SK-N-SH treated with all-trans-retinoic acid at 6 μM for 48 hours (cell line): ENCODE data around the gene NEK10.

Source experiments
- ATAC-seq: fragments of 200-7000 bp; cut with Tn5 transposase; 3 replicates; pipeline ENCODE4 v1.9.1; 2020; ENCODE audit warnings: mild to moderate bottlenecking, moderate library complexity
- ARNTL ChIP-seq: fragments of 450-650 bp; formaldehyde crosslinking; IDR thresholded peaks from 2 replicates; pipeline ENCODE4 v1.5.0; 2020; ENCODE audit warnings: low read depth, mild to moderate bottlenecking, moderate library complexity, borderline replicate concordance
- BACH2 ChIP-seq: fragments of 250-450 bp; sonication (Bioruptor Pico); IDR thresholded peaks from 2 replicates; pipeline ENCODE4 v1.9.0; 2021; ENCODE audit warnings: mild to moderate bottlenecking, borderline replicate concordance
- CSDC2 ChIP-seq: fragments of 250-450 bp; sonication (Bioruptor Pico); IDR thresholded peaks from 2 replicates; pipeline ENCODE4 v1.5.0; 2020; ENCODE audit warnings: mild to moderate bottlenecking, moderate library complexity
- CSRNP3 ChIP-seq: fragments of 250-450 bp; sonication (Bioruptor Pico); IDR thresholded peaks from 2 replicates; pipeline ENCODE4 v1.5.1; 2021; ENCODE audit warnings: mild to moderate bottlenecking, moderate library complexity
- ESRRG ChIP-seq: fragments of 250-450 bp; sonication (Bioruptor Pico); IDR thresholded peaks from 2 replicates; pipeline ENCODE4 v1.6.1; 2021; ENCODE audit warnings: mild to moderate bottlenecking
- ISL1 ChIP-seq: fragments of 250-450 bp; sonication (Bioruptor Pico); IDR thresholded peaks from 2 replicates; pipeline ENCODE4 v2.1.2; 2022; ENCODE audit warnings: mild to moderate bottlenecking, moderate library complexity
- OSR1 ChIP-seq: fragments of 250-450 bp; sonication (Bioruptor Pico); IDR thresholded peaks from 2 replicates; pipeline ENCODE4 v1.8.0; 2022; ENCODE audit warnings: moderate library complexity, mild to moderate bottlenecking, inconsistent platforms
- PATZ1 ChIP-seq: fragments of 250-450 bp; sonication (Bioruptor Pico); IDR thresholded peaks from 2 replicates; pipeline ENCODE4 v1.8.0; 2020; ENCODE audit warnings: mild to moderate bottlenecking, moderate library complexity, borderline replicate concordance
- POU6F1 ChIP-seq: fragments of 250-450 bp; sonication (Bioruptor Pico); IDR thresholded peaks from 2 replicates; pipeline ENCODE4 v1.8.0; 2021; ENCODE audit warnings: low read depth, mild to moderate bottlenecking, moderate library complexity, borderline replicate concordance
- PPARA ChIP-seq: fragments of 250-450 bp; sonication (Bioruptor Pico); IDR thresholded peaks from 2 replicates; pipeline ENCODE4 v1.5.0; 2020; ENCODE audit warnings: mild to moderate bottlenecking, borderline replicate concordance
- RARB ChIP-seq: fragments of 250-450 bp; sonication (Bioruptor Pico); IDR thresholded peaks from 2 replicates; pipeline ENCODE4 v1.8.0; 2021; ENCODE audit warnings: mild to moderate bottlenecking, moderate library complexity
- SNAI2 ChIP-seq: fragments of 250-450 bp; sonication (Bioruptor Pico); IDR thresholded peaks from 2 replicates; pipeline ENCODE4 v1.5.0; 2020; ENCODE audit warnings: mild to moderate bottlenecking, moderate library complexity
- TCF4 ChIP-seq: fragments of 250-450 bp; sonication (Bioruptor Pico); IDR thresholded peaks from 2 replicates; pipeline ENCODE4 v1.8.0; 2021; ENCODE audit warnings: mild to moderate bottlenecking, moderate library complexity, borderline replicate concordance
- TOX ChIP-seq: fragments of 250-450 bp; sonication (Bioruptor Pico); IDR thresholded peaks from 2 replicates; pipeline ENCODE4 v1.8.0; 2021; ENCODE audit warnings: mild to moderate bottlenecking, moderate library complexity, borderline replicate concordance
- ZC3H10 ChIP-seq: fragments of 250-450 bp; sonication (Bioruptor Pico); IDR thresholded peaks from 2 replicates; pipeline ENCODE4 v1.5.1; 2021; ENCODE audit warnings: mild to moderate bottlenecking, moderate library complexity
- ZFP3 ChIP-seq: fragments of 250-450 bp; sonication (Bioruptor Pico); IDR thresholded peaks from 2 replicates; pipeline ENCODE4 v1.5.0; 2020; ENCODE audit warnings: mild to moderate bottlenecking, moderate library complexity
- ZFP30 ChIP-seq: fragments of 450-650 bp; formaldehyde crosslinking; IDR thresholded peaks from 2 replicates; pipeline ENCODE4 v1.5.0; 2022; ENCODE audit warnings: mild to moderate bottlenecking, moderate library complexity
- ZNF565 ChIP-seq: fragments of 450-650 bp; formaldehyde crosslinking; conservative IDR thresholded peaks from 2 replicates; pipeline ENCODE4 v1.5.0; 2020; ENCODE audit warnings: low read depth, mild to moderate bottlenecking, moderate library complexity
- ZNF8 ChIP-seq: fragments of 450-650 bp; formaldehyde crosslinking; IDR thresholded peaks from 2 replicates; pipeline ENCODE4 v1.5.0; 2020; ENCODE audit warnings: mild to moderate bottlenecking, moderate library complexity
- TF ChIP-seq, protein P1 (sequence below): fragments of 250-450 bp; sonication (Bioruptor Pico); IDR thresholded peaks from 2 replicates; pipeline ENCODE4 v1.5.1; 2020; ENCODE audit warnings: low read depth, mild to moderate bottlenecking, moderate library complexity
- TF ChIP-seq, protein P2 (sequence below): fragments of 250-450 bp; sonication (Bioruptor Pico); IDR thresholded peaks from 2 replicates; pipeline ENCODE4 v1.5.0; 2020; ENCODE audit warnings: mild to moderate bottlenecking, moderate library complexity

NEK10 gene

GRCh38 chr3:27322634-27323033, 46.5 kb downstream of the NEK10 start:
- ATAC-seq = no peak
- TF ChIP-seq, protein P1, sequence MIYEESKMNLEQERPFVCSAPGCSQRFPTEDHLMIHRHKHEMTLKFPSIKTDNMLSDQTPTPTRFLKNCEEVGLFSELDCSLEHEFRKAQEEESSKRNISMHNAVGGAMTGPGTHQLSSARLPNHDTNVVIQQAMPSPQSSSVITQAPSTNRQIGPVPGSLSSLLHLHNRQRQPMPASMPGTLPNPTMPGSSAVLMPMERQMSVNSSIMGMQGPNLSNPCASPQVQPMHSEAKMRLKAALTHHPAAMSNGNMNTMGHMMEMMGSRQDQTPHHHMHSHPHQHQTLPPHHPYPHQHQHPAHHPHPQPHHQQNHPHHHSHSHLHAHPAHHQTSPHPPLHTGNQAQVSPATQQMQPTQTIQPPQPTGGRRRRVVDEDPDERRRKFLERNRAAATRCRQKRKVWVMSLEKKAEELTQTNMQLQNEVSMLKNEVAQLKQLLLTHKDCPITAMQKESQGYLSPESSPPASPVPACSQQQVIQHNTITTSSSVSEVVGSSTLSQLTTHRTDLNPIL (CRISPR knock-in tag) = no peak
- no peak for TF ChIP-seq ZNF8 (CRISPR knock-in tag)
- no peak for TF ChIP-seq ISL1 (CRISPR knock-in tag)
- no peak for TF ChIP-seq TOX (CRISPR knock-in tag)
- no peak for TF ChIP-seq ZFP30
- TF ChIP-seq, protein P2, sequence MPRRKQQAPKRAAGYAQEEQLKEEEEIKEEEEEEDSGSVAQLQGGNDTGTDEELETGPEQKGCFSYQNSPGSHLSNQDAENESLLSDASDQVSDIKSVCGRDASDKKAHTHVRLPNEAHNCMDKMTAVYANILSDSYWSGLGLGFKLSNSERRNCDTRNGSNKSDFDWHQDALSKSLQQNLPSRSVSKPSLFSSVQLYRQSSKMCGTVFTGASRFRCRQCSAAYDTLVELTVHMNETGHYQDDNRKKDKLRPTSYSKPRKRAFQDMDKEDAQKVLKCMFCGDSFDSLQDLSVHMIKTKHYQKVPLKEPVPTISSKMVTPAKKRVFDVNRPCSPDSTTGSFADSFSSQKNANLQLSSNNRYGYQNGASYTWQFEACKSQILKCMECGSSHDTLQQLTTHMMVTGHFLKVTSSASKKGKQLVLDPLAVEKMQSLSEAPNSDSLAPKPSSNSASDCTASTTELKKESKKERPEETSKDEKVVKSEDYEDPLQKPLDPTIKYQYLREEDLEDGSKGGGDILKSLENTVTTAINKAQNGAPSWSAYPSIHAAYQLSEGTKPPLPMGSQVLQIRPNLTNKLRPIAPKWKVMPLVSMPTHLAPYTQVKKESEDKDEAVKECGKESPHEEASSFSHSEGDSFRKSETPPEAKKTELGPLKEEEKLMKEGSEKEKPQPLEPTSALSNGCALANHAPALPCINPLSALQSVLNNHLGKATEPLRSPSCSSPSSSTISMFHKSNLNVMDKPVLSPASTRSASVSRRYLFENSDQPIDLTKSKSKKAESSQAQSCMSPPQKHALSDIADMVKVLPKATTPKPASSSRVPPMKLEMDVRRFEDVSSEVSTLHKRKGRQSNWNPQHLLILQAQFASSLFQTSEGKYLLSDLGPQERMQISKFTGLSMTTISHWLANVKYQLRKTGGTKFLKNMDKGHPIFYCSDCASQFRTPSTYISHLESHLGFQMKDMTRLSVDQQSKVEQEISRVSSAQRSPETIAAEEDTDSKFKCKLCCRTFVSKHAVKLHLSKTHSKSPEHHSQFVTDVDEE = no peak
- TF ChIP-seq ARNTL = no peak
- TF ChIP-seq ZC3H10 = no peak
- TF ChIP-seq PPARA (CRISPR knock-in tag) = no peak
- no peak for TF ChIP-seq BACH2 (CRISPR knock-in tag)
- no peak for TF ChIP-seq CSRNP3 (CRISPR knock-in tag)

GRCh38 chr3:27319847-27320526, 49.2 kb downstream of the NEK10 start:
- no peak for ATAC-seq
- TF ChIP-seq ZNF565 (CRISPR knock-in tag) = no peak
- TF ChIP-seq ZC3H10 = no peak
- no peak for TF ChIP-seq ZFP30
- TF ChIP-seq PATZ1 (CRISPR knock-in tag) = no peak
- TF ChIP-seq ISL1 (CRISPR knock-in tag) = no peak
- TF ChIP-seq POU6F1 (CRISPR knock-in tag) = no peak
- no peak for TF ChIP-seq ARNTL

DNA sequence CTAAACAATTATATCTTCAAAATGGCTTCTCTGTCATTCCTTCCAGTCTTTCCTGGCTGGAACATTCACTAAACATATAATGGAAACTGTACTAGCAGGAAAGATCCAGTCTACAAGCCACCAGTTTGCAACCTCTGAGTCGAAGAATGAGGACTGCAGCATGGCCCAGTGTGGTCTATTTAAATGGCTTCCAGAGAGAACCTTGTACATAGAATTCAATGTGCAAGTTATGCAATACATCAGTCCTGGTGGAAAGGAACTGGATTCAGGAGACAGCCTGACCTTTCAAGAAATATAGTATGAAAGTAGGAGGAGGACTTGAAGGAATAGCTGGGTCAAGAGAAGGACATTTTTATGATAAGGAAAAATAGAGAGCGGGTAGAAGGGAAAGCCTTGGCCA, 49.9 kb downstream of the NEK10 start:
- no peak for ATAC-seq
- TF ChIP-seq TOX (CRISPR knock-in tag) (no peak), OSR1 (CRISPR knock-in tag) (no peak), ZFP30 (no peak), RARB (CRISPR knock-in tag) (no peak), ARNTL (no peak), ZNF8 (CRISPR knock-in tag) (no peak), ZNF565 (CRISPR knock-in tag) (no peak), POU6F1 (CRISPR knock-in tag) (no peak), SNAI2 (CRISPR knock-in tag) (no peak), ZC3H10 (no peak), PATZ1 (CRISPR knock-in tag) (no peak), ZFP3 (CRISPR knock-in tag) (no peak), TCF4 (CRISPR knock-in tag) (no peak), CSDC2 (CRISPR knock-in tag) (no peak), ESRRG (CRISPR knock-in tag) (no peak)
- TF ChIP-seq, protein P2 = no peak
